GM12878 (cell line): ENCODE data around the gene ARID3B. TPM values are rescaled to one million over a fixed set of nuclear protein-coding genes. Genes with fewer than 3 reads are reported as not detected.
"Not testable (repeated sequence)": the region's sequence is repeated elsewhere in the genome, so short reads cannot be mapped to it uniquely, and the experiment has no call there.

Experiments
- ATAC-seq: fragments of 200-7000 bp; cut with Tn5 transposase; 3 replicates; pipeline ENCODE4 v1.9.1; 2020; ENCODE audit warnings: mild to moderate bottlenecking, moderate library complexity
- BruUV-seq: library from RNA; stranded (reverse); fragments of 400-500 nt; replicated peaks from 2 replicates; lab custom pipeline; 2021; lab: Mats Ljungman, UMichigan
- CTCF ChIA-PET: fragments of 300-600 bp; sonication (Branson Sonifier 250); formaldehyde crosslinking; extraction: SDS; loops from one replicate; lab custom pipeline; 2021; ENCODE audit warnings: inconsistent platforms; lab: Yijun Ruan, JAX
- POLR2A ChIA-PET: fragments of 350-600 bp; formaldehyde crosslinking; extraction: SDS; loops from one replicate; lab custom pipeline; 2021; ENCODE audit warnings: inconsistent platforms; lab: Charles Lee
- RAD21 ChIA-PET: fragments of 300-600 bp; sonication (Branson Sonifier 250); formaldehyde crosslinking; loops from one replicate; lab custom pipeline; 2023; ENCODE audit warnings: antibody characterized with exemption; ENCODE audit not compliant: unreplicated experiment; lab: Charles Lee
- SMC1A ChIA-PET: fragments of 300-600 bp; sonication (Branson Sonifier 250); formaldehyde crosslinking; loops from one replicate; lab custom pipeline; 2023; ENCODE audit not compliant: unreplicated experiment, uncharacterized antibody; lab: Charles Lee
- DNase-seq: peaks from one replicate; pipeline ENCODE4 v3.0.0-alpha.2; 2011; ENCODE audit warnings: low read depth, low spot score
- FAIRE-seq: peaks from 3 replicates; lab custom pipeline; 2011; peaks lifted over from hg19 to GRCh38; lab: Jason Lieb, UNC
- H2AFZ ChIP-seq: 2 replicates; pipeline ENCODE4 v1.6.0; 2011; ENCODE audit warnings: low read depth, low read length, control low read depth; ENCODE audit not compliant: control insufficient read depth
- H3K27ac ChIP-seq: 2 replicates; pipeline ENCODE4 v1.5.1; 2011; ENCODE audit warnings: control low read depth; ENCODE audit not compliant: control insufficient read depth, insufficient read depth
- H3K27me3 ChIP-seq, 2 experiments: replicated peaks in 1 of 2; 2 replicates each; pipeline versions ENCODE4 v1.6.0 to v1.6.1; 2011; ENCODE audit warnings: low read length in 1 of 2; ENCODE audit not compliant: control insufficient read depth in 2 of 2, insufficient read depth in 2 of 2
- H3K36me3 ChIP-seq, 2 experiments: 2 replicates each; pipeline ENCODE4 v1.5.1; 2011; ENCODE audit warnings: low read length in 1 of 2; ENCODE audit not compliant: control insufficient read depth in 2 of 2, insufficient read depth in 2 of 2
- H3K4me1 ChIP-seq: 2 replicates; pipeline ENCODE4 v1.6.1; 2011; ENCODE audit warnings: mild to moderate bottlenecking, low read length, moderate library complexity, mixed read lengths; ENCODE audit not compliant: control insufficient read depth, insufficient read depth
- H3K4me2 ChIP-seq: 2 replicates; pipeline ENCODE4 v1.6.0; 2011; ENCODE audit warnings: control low read depth; ENCODE audit not compliant: control insufficient read depth, insufficient read depth
- H3K4me3 ChIP-seq: fragments of 200-600 bp; sonication (generic); 2 replicates; pipeline ENCODE4 v1.5.1; 2016
- H3K79me2 ChIP-seq: 2 replicates; pipeline ENCODE4 v1.6.0; 2011; ENCODE audit warnings: low read length; ENCODE audit not compliant: control insufficient read depth, insufficient read depth
- H3K9ac ChIP-seq: 2 replicates; pipeline ENCODE4 v1.8.0; 2011; ENCODE audit warnings: low read length, control low read depth, mixed read lengths; ENCODE audit not compliant: control insufficient read depth, insufficient read depth
- H3K9me3 ChIP-seq: replicated peaks from 3 replicates; pipeline ENCODE4 v1.5.1; 2011; ENCODE audit warnings: mild to moderate bottlenecking, low read length; ENCODE audit not compliant: control insufficient read depth, insufficient read depth
- H4K20me1 ChIP-seq: 2 replicates; pipeline ENCODE4 v1.6.0; 2011; ENCODE audit not compliant: control insufficient read depth, insufficient read depth
- BCL11A ChIP-seq: IDR thresholded peaks from 2 replicates; pipeline ENCODE4 v1.6.1; 2011; ENCODE audit warnings: low read depth, low read length
- E2F8 ChIP-seq: fragments of 450-650 bp; IDR thresholded peaks from 2 replicates; pipeline ENCODE4 v1.6.1; 2018; ENCODE audit warnings: mild to moderate bottlenecking, low read depth, moderate library complexity; ENCODE audit not compliant: partially characterized antibody
- NFXL1 ChIP-seq: fragments of 450-650 bp; IDR thresholded peaks from 2 replicates; pipeline ENCODE4 v1.6.1; 2017; ENCODE audit warnings: antibody characterized with exemption, mild to moderate bottlenecking, borderline replicate concordance
- NFYA ChIP-seq: IDR thresholded peaks from 2 replicates; pipeline ENCODE4 v1.6.1; 2011; ENCODE audit warnings: low read depth, mild to moderate bottlenecking, low read length, improper control_type of control experiment, borderline replicate concordance
- SIX5 ChIP-seq: IDR thresholded peaks from 2 replicates; pipeline ENCODE4 v1.6.1; 2011; ENCODE audit warnings: mild to moderate bottlenecking, low read depth, low read length, moderate library complexity; ENCODE audit not compliant: severe bottlenecking
- SMARCA5 ChIP-seq: fragments of 450-650 bp; IDR thresholded peaks from 2 replicates; pipeline ENCODE4 v1.6.1; 2017; ENCODE audit warnings: mild to moderate bottlenecking
- TAF1 ChIP-seq: IDR thresholded peaks from 2 replicates; pipeline ENCODE4 v1.6.1; 2011; ENCODE audit warnings: mild to moderate bottlenecking, low read depth, low read length, borderline replicate concordance
- WGBS: methylation state at CpG from one replicate; pipeline ENCODE4 v1.1.6; 2016; ENCODE audit warnings: low lambda C conversion rate; ENCODE audit not compliant: insufficient replicate concordance, insufficient coverage; ENCODE audit errors: missing lambda C conversion rate; 5-methylcytosine and 5-hydroxymethylcytosine counted together
- in situ Hi-C: fragments of 300-500 bp; cut with MboI; formaldehyde crosslinking; loops from 9 replicates; pipeline ENCODE4 v1.14.3; 2018; ENCODE audit warnings: mixed read lengths
- intact Hi-C: fragments of 100-400 bp; cut with micrococcal nuclease; formaldehyde crosslinking; loops from one replicate; pipeline ENCODE4 v1.14.2; 2022; ENCODE audit not compliant: unreplicated experiment
- polyA plus RNA-seq, 11 experiments: library from polyadenylated mRNA; depleted of rRNA in 4 of 11; unstranded in 6 of 11; stranded (reverse) in 5 of 11; fragments of >200 nt; fragmentation: Nextera tagmentation in 4 of 11; fragmentation: Illumina TruSeq in 1 of 11; extraction: Ambion mirVana in 4 of 11; extraction: Trizol in 1 of 11; gene quantifications; 1 replicate in 1 of 11; 2 replicates in 10 of 11; pipeline versions ENCODE4 v1.2.1 to v1.2.3, GENCODE V29; 2011 to 2016; ENCODE audit warnings: inconsistent platforms in 2 of 11, missing spikeins in 2 of 11, low read depth in 1 of 11
- total RNA-seq, 4 experiments: library from RNA; depleted of rRNA in 3 of 4; stranded (reverse); fragments of >200 nt in 3 of 4; fragmentation: Illumina TruSeq in 1 of 4; extraction: Trizol in 1 of 4; gene quantifications; 2 replicates each; pipeline versions ENCODE4 v1.2.1 to v1.2.3, GENCODE V29; 2013 to 2021

Gene ARID3B
- total and polyA plus RNA-seq, 10 of the 15 experiments (the other 5 are each of a cell fraction or from before 2014, with no cell fraction given): 1.1 to 33.4 (median 24.0) TPM

GRCh38 chr15:74595271-74595670 is 54.3 kb downstream of the ARID3B start:
- intact Hi-C loops: no loop called here
- TF ChIP-seq NFYA: no peak
- TF ChIP-seq TAF1: no peak
- TF ChIP-seq SIX5: no peak
- no peak for TF ChIP-seq BCL11A
- no peak for TF ChIP-seq SMARCA5
- no peak for TF ChIP-seq NFXL1
- TF ChIP-seq E2F8: no peak
- TF ChIP-seq, all 136 proteins: peak for 0
- in situ Hi-C loops: no loop called here
- no TSS peak for BruUV-seq
- Histone ChIP-seq H3K27me3 (no peaks in the 10 kb centered on the region), H3K36me3 (peaks cover 33 to 35% of the 10 kb centered on the region in 2 experiments), H3K9ac (no peak overlapping the region), H3K9me3 (no peaks in the 10 kb centered on the region), H3K79me2 (peaks cover 3% of the 10 kb centered on the region), H2AFZ (no peak overlapping the region), H3K27ac (no peak overlapping the region), H3K4me3 (no peak overlapping the region), H3K4me1 (peaks cover 12% of the 10 kb centered on the region; the same call in 1 of the 2 replicates), H4K20me1 (no peaks in the 10 kb centered on the region), H3K4me2 (no peak overlapping the region)
- no peak for FAIRE-seq
- ChIA-PET POLR2A (no interaction called here), RAD21 (no interaction called here), CTCF (no interaction called here), SMC1A (no interaction called here)
- no peak for ATAC-seq
- 80% methylated on average over 5 of the region's 5 CpGs for WGBS
- no peak for DNase-seq

- CTCF ChIA-PET, in situ Hi-C loops, FAIRE-seq, H3K4me3 ChIP-seq, POLR2A ChIA-PET, SMC1A ChIA-PET, H3K4me2 ChIP-seq, H4K20me1 ChIP-seq, intact Hi-C loops, H3K27me3 ChIP-seq, H3K9me3 ChIP-seq, DNase-seq, RAD21 ChIA-PET, ATAC-seq, H3K79me2 ChIP-seq, H2AFZ ChIP-seq, H3K9ac ChIP-seq, BruUV-seq, H3K27ac ChIP-seq: not testable (repeated sequence)
- H3K4me1 ChIP-seq: peaks cover 12% of the 10 kb centered on the region; the same call in 1 of the 2 replicates
- 83% methylated on average over 10 of the region's 11 CpGs for WGBS
- H3K36me3 ChIP-seq: peaks cover 27 to 30% of the 10 kb centered on the region in 2 experiments
Observed at GRCh38 chr15:74596736-74597135, 55.7 kb downstream of the ARID3B start.

GRCh38 chr15:74597146-74597705 is 56.2 kb downstream of the ARID3B start:
- H3K4me3 ChIP-seq, H3K4me2 ChIP-seq, H2AFZ ChIP-seq, in situ Hi-C loops, H4K20me1 ChIP-seq, FAIRE-seq, BruUV-seq, ATAC-seq, H3K9me3 ChIP-seq, H3K27ac ChIP-seq, H3K9ac ChIP-seq, H3K79me2 ChIP-seq, DNase-seq, intact Hi-C loops, H3K27me3 ChIP-seq: not testable (repeated sequence)
- RAD21 ChIA-PET: interaction anchor here (0.7 to 1.6 kb wide), 3 partner anchors 16 to 55 kb away, joined by 4 to 7 read pairs (median 6); no protein-coding TSS in a partner anchor
- 96% methylated on average over 12 of the region's 16 CpGs for WGBS
- CTCF ChIA-PET: interaction anchor here (1.1 to 2.0 kb wide), 4 partner anchors 19 to 215 kb away, joined by 3 to 6 read pairs (median 4); no protein-coding TSS in a partner anchor
- Histone ChIP-seq H3K4me1 (peaks cover 12% of the 10 kb centered on the region; the same call in 1 of the 2 replicates), H3K36me3 (peaks cover 22 to 25% of the 10 kb centered on the region in 2 experiments)
- SMC1A ChIA-PET: interaction anchor here (1.0 to 1.5 kb wide), 5 partner anchors 17 to 103 kb away, joined by 3 to 10 read pairs (median 4); no protein-coding TSS in a partner anchor
- POLR2A ChIA-PET: interaction anchor here (1.6 to 2.0 kb wide), 2 partner anchors 17 to 57 kb away, joined by 6 to 17 read pairs; partner anchors contain the start of genes ARID3B and CLK3
